ENCODE data around the gene CMTM6.

DNA sequence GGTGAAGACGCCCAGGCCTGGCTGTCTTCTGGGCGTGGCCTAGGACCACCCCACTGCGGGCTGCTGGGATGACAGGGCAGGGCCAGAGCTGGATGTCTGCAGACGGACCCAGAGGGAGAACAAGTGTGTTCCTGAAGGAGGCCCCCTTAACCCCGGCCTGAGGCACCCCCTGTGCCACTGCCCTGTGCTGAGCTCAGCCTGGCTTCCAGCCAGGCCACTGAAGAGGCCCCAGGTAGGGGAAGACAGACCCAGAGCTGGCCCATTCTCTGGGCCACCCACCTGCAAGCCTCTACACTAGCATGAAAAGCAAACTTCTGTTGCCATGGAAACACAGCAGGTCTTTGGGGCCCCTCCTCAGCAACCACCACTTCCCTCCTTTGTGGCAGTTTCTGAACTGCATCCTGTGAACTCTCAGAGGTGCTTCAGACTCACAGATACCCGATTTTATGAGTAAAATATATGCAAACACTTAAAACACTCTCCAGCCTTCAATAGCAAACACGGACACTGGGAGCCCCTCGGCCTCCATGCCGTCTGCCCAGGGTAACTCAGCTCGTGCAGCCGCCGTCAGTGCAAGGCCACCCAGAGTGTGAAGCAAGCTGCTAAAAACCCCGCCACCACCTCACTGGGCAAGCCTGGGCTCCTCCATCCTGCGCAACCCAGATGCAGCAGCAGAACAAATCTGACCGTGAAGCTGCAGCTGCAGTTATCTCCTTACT lies 42.5 kb downstream of the CMTM6 start:
- no peak for TF ChIP-seq CTCF (IDR thresholded peaks at IDR 0.05)
- TF ChIP-seq POLR2A (IDR thresholded peaks at IDR 0.05), result no peak
- no peak for TF ChIP-seq EP300 (IDR thresholded peaks at IDR 0.05)

Data from upper lobe of left lung (tissue), 4 donors.